GM18498 (cell line): ENCODE results near the gene NUTM2A.
"Not testable (repeated sequence)": the region's sequence is repeated elsewhere in the genome, so short reads cannot be mapped to it uniquely, and the experiment has no call there.

Source experiments
- ATAC-seq: cut with Tn5 transposase; IDR thresholded peaks from one replicate; pipeline ENCODE4 v1.9.1; 2021; ENCODE audit warnings: mild to moderate bottlenecking, moderate library complexity; ENCODE audit not compliant: unreplicated experiment

The NUTM2A gene

GRCh38 chr10:87242192-87242591, 16.9 kb downstream of the NUTM2A start:
- ATAC-seq = not testable (repeated sequence)

- not testable (repeated sequence) for ATAC-seq
Measured at GRCh38 chr10:87247335-87247734, 22.1 kb downstream of the NUTM2A start.

GRCh38 chr10:87248818-87249353, 23.6 kb downstream of the NUTM2A start:
- ATAC-seq = not testable (repeated sequence)

GRCh38 chr10:87280749-87281392, 55.6 kb downstream of the NUTM2A start:
- ATAC-seq = not testable (repeated sequence)
